Gastroesophageal sphincter (tissue), 4 donors: Measurements from ENCODE around the gene MRPL58. TPM values are rescaled to one million over a fixed set of nuclear protein-coding genes. Genes with fewer than 3 reads are reported as not detected.

Experiments used
- ATAC-seq: fragments of 150-250 bp; one replicate; pipeline ENCODE4 v1.9.1; 2016; ENCODE audit warnings: mild to moderate bottlenecking, moderate library complexity
- H3K27ac ChIP-seq, 4 donors: fragments of 200-600 bp; sonication (generic) in 3 of 4; 1 replicate in 3 of 4; 2 replicates in 1 of 4; pipeline ENCODE4 v1.5.1; 2016 to 2019
- H3K27me3 ChIP-seq: fragments of 200-600 bp; sonication (generic); one replicate; pipeline ENCODE4 v1.5.1; 2019
- H3K36me3 ChIP-seq, 2 donors: fragments of 200-600 bp; sonication (generic); one replicate each; pipeline ENCODE4 v1.5.1; 2019; ENCODE audit warnings: control low read depth in 1 of 2
- H3K4me1 ChIP-seq, 3 donors: fragments of 200-600 bp; sonication (generic); 1 replicate in 2 of 3; 2 replicates in 1 of 3; pipeline ENCODE4 v1.5.1; 2016 to 2019; ENCODE audit warnings: control low read depth in 2 of 3
- H3K4me3 ChIP-seq, 2 donors: fragments of 200-600 bp; sonication (generic); one replicate each; pipeline ENCODE4 v1.5.1; 2019; ENCODE audit warnings: mild to moderate bottlenecking in 1 of 2, moderate library complexity in 1 of 2
- H3K9me3 ChIP-seq, 3 donors: fragments of 200-600 bp; sonication (generic); one replicate each; pipeline ENCODE4 v1.5.1; 2017 to 2019; ENCODE audit warnings: control low read depth in 2 of 3
- CTCF ChIP-seq, 4 experiments: fragments of 200-600 bp in 2 of 4; fragments of 450-650 bp in 2 of 4; sonication (generic) in 1 of 4; IDR thresholded peaks; one replicate each; pipeline ENCODE4 v1.5.1; 2017 to 2019; ENCODE audit warnings: antibody characterized with exemption in 4 of 4, mild to moderate bottlenecking in 2 of 4, moderate library complexity in 2 of 4
- EP300 ChIP-seq: sonication (generic); formaldehyde crosslinking; IDR thresholded peaks from one replicate; pipeline ENCODE4 v1.6.1; 2017; ENCODE audit warnings: antibody characterized with exemption, mild to moderate bottlenecking
- POLR2A ChIP-seq, 2 donors: fragments of 450-650 bp; IDR thresholded peaks; one replicate each; pipeline ENCODE4 v1.6.1; 2017; ENCODE audit warnings: antibody characterized with exemption in 2 of 2, mild to moderate bottlenecking in 2 of 2, moderate library complexity in 1 of 2
- POLR2AphosphoS5 ChIP-seq: sonication (generic); formaldehyde crosslinking; IDR thresholded peaks from one replicate; pipeline ENCODE4 v1.6.1; 2017; ENCODE audit warnings: antibody characterized with exemption
- WGBS, 2 donors: methylation state at CpG; one replicate each; pipeline ENCODE4 v1.1.5; 2018; ENCODE audit warnings: low coverage in 1 of 2; 5-methylcytosine and 5-hydroxymethylcytosine counted together
- total RNA-seq, 4 donors: library from RNA; depleted of rRNA; stranded (reverse); fragments of >200 nt; gene quantifications; one replicate each; pipeline ENCODE4 v1.1.0, GENCODE V29; 2016

Gene MRPL58
- total RNA-seq, 4 donors from 2014 or later = 36.6 to 112 (median 50.5) TPM

- Histone ChIP-seq H3K36me3 (peaks cover 0 to 5% of the 10 kb centered on the region in 2 donors), H3K27ac (no peak overlapping the region), H3K9me3 (no peaks in the 10 kb centered on the region), H3K4me3 (no peak overlapping the region), H3K4me1 (peaks cover 0 to 33% (median 0%) of the 10 kb centered on the region in 3 donors), H3K27me3 (no peaks in the 10 kb centered on the region)
- 72 to 85% methylated on average over 2 of the region's 7 CpGs for WGBS, 2 donors
- TF ChIP-seq CTCF (IDR thresholded peaks at IDR 0.05) (no peak), POLR2A (IDR thresholded peaks at IDR 0.05) (no peak)
- no peak for ATAC-seq
These were observed 18.0 kb upstream of the MRPL58 start for GRCh38 chr17:74994440-74994839.

- peaks cover 0 to 19% (median 0%) of the 10 kb centered on the region in 3 donors for H3K4me1 ChIP-seq
- 78 to 95% methylated on average over 4 to 5 of the region's 5 CpGs for WGBS, 2 donors
- peaks cover 0 to 19% of the 10 kb centered on the region in 2 donors for H3K36me3 ChIP-seq
- TF ChIP-seq POLR2A (IDR thresholded peaks at IDR 0.05) (no peak), POLR2AphosphoS5 (no peak), EP300 (no peak), CTCF (IDR thresholded peaks at IDR 0.05) (no peak)
- H3K27me3 ChIP-seq = no peaks in the 10 kb centered on the region
- no peak overlapping the region for H3K27ac ChIP-seq
- H3K4me3 ChIP-seq = no peak overlapping the region
- H3K9me3 ChIP-seq = no peaks in the 10 kb centered on the region
- no peak for ATAC-seq
These were observed 16.6 kb upstream of the MRPL58 start for GRCh38 chr17:74995847-74996246.

- 20 to 63% methylated on average over 1 to 2 of the region's 6 CpGs for WGBS, 2 donors
These were observed 13.7 kb upstream of the MRPL58 start for GRCh38 chr17:74998783-74999182.

GRCh38 chr17:74999523-74999922 lies 12.9 kb upstream of the MRPL58 start:
- no peaks in the 10 kb centered on the region for H3K9me3 ChIP-seq
- 71 to 93% methylated on average over 1 to 2 of the region's 4 CpGs for WGBS, 2 donors
- no peaks in the 10 kb centered on the region for H3K4me1 ChIP-seq
- peaks cover 0 to 56% of the 10 kb centered on the region in 2 donors for H3K36me3 ChIP-seq
- no peak overlapping the region for H3K4me3 ChIP-seq
- no peak for ATAC-seq
- no peak for TF ChIP-seq POLR2AphosphoS5
- TF ChIP-seq POLR2A (IDR thresholded peaks at IDR 0.05) = no peak
- TF ChIP-seq EP300 = no peak
- no peak for TF ChIP-seq CTCF (IDR thresholded peaks at IDR 0.05)
- no peaks in the 10 kb centered on the region for H3K27me3 ChIP-seq
- H3K27ac ChIP-seq = no peak overlapping the region

More at GRCh38 chr17:74998783-74999182, 13.7 kb upstream of the MRPL58 start:
- no peak overlapping the region for H3K27ac ChIP-seq
- no peaks in the 10 kb centered on the region for H3K9me3 ChIP-seq
- H3K4me3 ChIP-seq = no peak overlapping the region
- peaks cover 0 to 2% (median 0%) of the 10 kb centered on the region in 3 donors for H3K4me1 ChIP-seq
- no peak for ATAC-seq
- TF ChIP-seq POLR2AphosphoS5 (no peak), CTCF (IDR thresholded peaks at IDR 0.05) (no peak), POLR2A (IDR thresholded peaks at IDR 0.05) (no peak), EP300 (no peak)
- H3K27me3 ChIP-seq = no peaks in the 10 kb centered on the region
- H3K36me3 ChIP-seq = peaks cover 0 to 49% of the 10 kb centered on the region in 2 donors

GRCh38 chr17:75001915-75002843 lies 10.3 kb upstream of the MRPL58 start:
- Histone ChIP-seq H3K36me3 (peaks cover 0 to 71% of the 10 kb centered on the region in 2 donors), H3K27ac (no peak overlapping the region)
- 83% methylated on average over 3 of the region's 15 CpGs; no CpG with 5 or more reads in 1 of the 2 donors for WGBS, 2 donors

More at GRCh38 chr17:75001915-75002843, 10.3 kb upstream of the MRPL58 start:
- Histone ChIP-seq H3K4me1 (no peaks in the 10 kb centered on the region), H3K9me3 (no peaks in the 10 kb centered on the region), H3K4me3 (no peak overlapping the region), H3K27me3 (no peaks in the 10 kb centered on the region)
- no peak for ATAC-seq
- no peak for TF ChIP-seq POLR2A (IDR thresholded peaks at IDR 0.05)
- no peak for TF ChIP-seq CTCF (IDR thresholded peaks at IDR 0.05)
- TF ChIP-seq EP300 = no peak
- TF ChIP-seq POLR2AphosphoS5 = no peak
